ENCODE data around the gene FAM110D. TPM values are rescaled to one million over a fixed set of nuclear protein-coding genes. Genes with fewer than 3 reads are reported as not detected.

FAM110D gene
- total RNA-seq, 1 experiment from 2014 or later: not detected

- no peaks in the 10 kb centered on the region for H3K36me3 Mint-ChIP-seq (ENCODE audit: insufficient read depth, unreplicated experiment)
- H3K4me3 Mint-ChIP-seq (ENCODE audit: low read depth, unreplicated experiment): no peak overlapping the region
- peaks cover 31% of the 10 kb centered on the region for H3K27me3 Mint-ChIP-seq (ENCODE audit: unreplicated experiment)
- intact Hi-C loops (cut with micrococcal nuclease; ENCODE audit: unreplicated experiment): no loop called here
- no peaks in the 10 kb centered on the region for H3K9me3 Mint-ChIP-seq (ENCODE audit: low read depth, unreplicated experiment)
- no peak overlapping the region for H3K27ac Mint-ChIP-seq (ENCODE audit: unreplicated experiment)
- H3K4me1 Mint-ChIP-seq (ENCODE audit: low read depth, unreplicated experiment): no peaks in the 10 kb centered on the region
- no TSS peak for BruUV-seq (replicated peaks)
- no peak for TF ChIP-seq CTCF (IDR thresholded peaks at IDR 0.05; ENCODE audit: unreplicated experiment)
- CTCF ChIA-PET: no interaction called here
- DNase-seq: no peak
These were observed 51.4 kb downstream of the FAM110D start for GRCh38 chr1:26210147-26210870.

GRCh38 chr1:26212726-26213125 lies 53.8 kb downstream of the FAM110D start:
- BruUV-seq (replicated peaks): no TSS peak
- Mint-ChIP-seq H3K4me1 (ENCODE audit: low read depth, unreplicated experiment) (no peaks in the 10 kb centered on the region), H3K36me3 (ENCODE audit: insufficient read depth, unreplicated experiment) (no peaks in the 10 kb centered on the region), H3K27ac (ENCODE audit: unreplicated experiment) (no peak overlapping the region), H3K9me3 (ENCODE audit: low read depth, unreplicated experiment) (no peaks in the 10 kb centered on the region), H3K4me3 (ENCODE audit: low read depth, unreplicated experiment) (no peak overlapping the region), H3K27me3 (ENCODE audit: unreplicated experiment) (peaks cover 24% of the 10 kb centered on the region)
- DNase-seq: no peak
- CTCF ChIA-PET: no interaction called here
- intact Hi-C loops (cut with micrococcal nuclease; ENCODE audit: unreplicated experiment): no loop called here
- no peak for TF ChIP-seq CTCF (IDR thresholded peaks at IDR 0.05; ENCODE audit: unreplicated experiment)

GRCh38 chr1:26213335-26213905 lies 54.5 kb downstream of the FAM110D start:
- Mint-ChIP-seq H3K36me3 (ENCODE audit: insufficient read depth, unreplicated experiment) (no peaks in the 10 kb centered on the region), H3K4me3 (ENCODE audit: low read depth, unreplicated experiment) (no peak overlapping the region), H3K27ac (ENCODE audit: unreplicated experiment) (no peak overlapping the region), H3K4me1 (ENCODE audit: low read depth, unreplicated experiment) (no peaks in the 10 kb centered on the region), H3K27me3 (ENCODE audit: unreplicated experiment) (peaks cover 24% of the 10 kb centered on the region), H3K9me3 (ENCODE audit: low read depth, unreplicated experiment) (no peaks in the 10 kb centered on the region)
- no peak for TF ChIP-seq CTCF (IDR thresholded peaks at IDR 0.05; ENCODE audit: unreplicated experiment)
- BruUV-seq (replicated peaks): no TSS peak
- intact Hi-C loops (cut with micrococcal nuclease; ENCODE audit: unreplicated experiment): no loop called here
- no peak for DNase-seq
- CTCF ChIA-PET: interaction anchor here (0.7 kb wide), 1 partner anchor 109 kb away, joined by 3 read pairs; no protein-coding TSS in a partner anchor

Other genes with a start within 250 kb of the FAM110D start
- gene PAFAH2, start 161.0 kb upstream of the FAM110D start, total RNA-seq (2022): 8.4 and 11.5 TPM in 2 replicates
- gene EXTL1, start 137.3 kb upstream of the FAM110D start, total RNA-seq (2022): not detected in 2 replicates
- not detected in 2 replicates for gene SLC30A2, start 113.0 kb upstream of the FAM110D start, total RNA-seq (2022)
- gene TRIM63, start 91.4 kb upstream of the FAM110D start, total RNA-seq (2022): not detected in 2 replicates
- gene PDIK1L, start 47.3 kb upstream of the FAM110D start, total RNA-seq (2022): 11.4 and 11.9 TPM in 2 replicates
- not detected in 2 replicates for gene C1orf232, start 9.9 kb downstream of the FAM110D start, total RNA-seq (2022)
- 22.2 and 23.1 TPM in 2 replicates for gene ZNF593, start 10.8 kb downstream of the FAM110D start, total RNA-seq (2022)
- gene ZNF593OS, start 12.8 kb downstream of the FAM110D start, total RNA-seq (2022): not detected in 2 replicates
- 28.1 and 30.6 TPM in 2 replicates for gene CNKSR1, start 18.4 kb downstream of the FAM110D start, total RNA-seq (2022)
- not detected in 2 replicates for gene CATSPER4, start 31.5 kb downstream of the FAM110D start, total RNA-seq (2022)
- 19.9 and 24.6 TPM in 2 replicates for gene CEP85, start 75.1 kb downstream of the FAM110D start, total RNA-seq (2022)
- 74.6 and 107 TPM in 2 replicates for gene SH3BGRL3, start 121.0 kb downstream of the FAM110D start, total RNA-seq (2022)
- gene UBXN11, start 147.6 kb downstream of the FAM110D start, total RNA-seq (2022): 24.0 and 32.0 TPM in 2 replicates
- gene CD52, start 158.9 kb downstream of the FAM110D start, total RNA-seq (2022): not detected in 2 replicates
- 6.4 and 17.6 TPM in 2 replicates for gene CRYBG2, start 195.1 kb downstream of the FAM110D start, total RNA-seq (2022)
- not detected in 2 replicates for gene ZNF683, start 213.7 kb downstream of the FAM110D start, total RNA-seq (2022)